ENCODE measurements around the gene KIFAP3. TPM values are rescaled to one million over a fixed set of nuclear protein-coding genes. Genes with fewer than 3 reads are reported as not detected.
A peak's percentile ranks its signal among the peaks of the same experiment; 100 is the strongest.

Gene KIFAP3
- total RNA-seq, 1 donor from 2014 or later: 30.0 TPM

GRCh38 chr1:169931795-169932231 is 142.7 kb downstream of the KIFAP3 start:
- Histone ChIP-seq H3K4me3 (no peak overlapping the region), H3K4me1 (peaks cover 9% of the 10 kb centered on the region), H3K27me3 (no peaks in the 10 kb centered on the region), H3K9me3 (no peaks in the 10 kb centered on the region), H3K27ac (no peak overlapping the region), H3K36me3 (no peaks in the 10 kb centered on the region)
- no peak for DNase-seq (ENCODE audit: extremely low spot score in 2 of 2)
- TF ChIP-seq CTCF (IDR thresholded peaks at IDR 0.05): no peak
- no peak for TF ChIP-seq POLR2A (IDR thresholded peaks at IDR 0.05)
- no peak for TF ChIP-seq POLR2AphosphoS5 (IDR thresholded peaks at IDR 0.05; ENCODE audit: insufficient read depth in 1 of 2, low read depth in 1 of 2)
- intact Hi-C loops (cut with DNase I): no loop called here

GRCh38 chr1:169929210-169929526 is 145.3 kb downstream of the KIFAP3 start:
- no peak for TF ChIP-seq CTCF (IDR thresholded peaks at IDR 0.05)
- no peak for TF ChIP-seq POLR2A (IDR thresholded peaks at IDR 0.05)
- no peak for TF ChIP-seq POLR2AphosphoS5 (IDR thresholded peaks at IDR 0.05; ENCODE audit: insufficient read depth in 1 of 2, low read depth in 1 of 2)
- Histone ChIP-seq H3K9me3 (no peaks in the 10 kb centered on the region), H3K27ac (no peak overlapping the region), H3K4me1 (peaks cover 9% of the 10 kb centered on the region), H3K4me3 (no peak overlapping the region), H3K27me3 (no peaks in the 10 kb centered on the region), H3K36me3 (peaks cover 0 to 9% of the 10 kb centered on the region in 2 donors)
- intact Hi-C loops (cut with DNase I): loop anchor here (10.0 kb wide), 1 partner anchor 956 kb away; no protein-coding TSS in a partner anchor
- DNase-seq (ENCODE audit: extremely low spot score in 2 of 2): no peak

- intact Hi-C loops (cut with DNase I): loop anchor here (10.0 kb wide), 1 partner anchor 956 kb away; no protein-coding TSS in a partner anchor
Observed at GRCh38 chr1:169928438-169929209, 145.9 kb downstream of the KIFAP3 start.

GRCh38 chr1:169925505-169926482 is 148.7 kb downstream of the KIFAP3 start:
- no peak for TF ChIP-seq POLR2A (IDR thresholded peaks at IDR 0.05)
- no peak for TF ChIP-seq POLR2AphosphoS5 (IDR thresholded peaks at IDR 0.05; ENCODE audit: insufficient read depth in 1 of 2, low read depth in 1 of 2)
- TF ChIP-seq CTCF (IDR thresholded peaks at IDR 0.05): no peak
- Histone ChIP-seq H3K27me3 (no peaks in the 10 kb centered on the region), H3K4me1 (no peaks in the 10 kb centered on the region), H3K36me3 (peaks cover 0 to 14% of the 10 kb centered on the region in 2 donors), H3K9me3 (no peaks in the 10 kb centered on the region), H3K4me3 (no peak overlapping the region), H3K27ac (no peak overlapping the region)
- intact Hi-C loops (cut with DNase I): loop anchor here (10.0 kb wide), 1 partner anchor 959 kb away; no protein-coding TSS in a partner anchor
- DNase-seq (ENCODE audit: extremely low spot score in 2 of 2): no peak

More at GRCh38 chr1:169928438-169929209, 145.9 kb downstream of the KIFAP3 start:
- Histone ChIP-seq H3K27ac (no peak overlapping the region), H3K4me1 (peaks cover 9% of the 10 kb centered on the region), H3K36me3 (peaks cover 0 to 9% of the 10 kb centered on the region in 2 donors), H3K4me3 (no peak overlapping the region), H3K9me3 (no peaks in the 10 kb centered on the region), H3K27me3 (no peaks in the 10 kb centered on the region)
- DNase-seq (ENCODE audit: extremely low spot score in 2 of 2): no peak
- TF ChIP-seq POLR2A (IDR thresholded peaks at IDR 0.05): no peak
- no peak for TF ChIP-seq POLR2AphosphoS5 (IDR thresholded peaks at IDR 0.05; ENCODE audit: insufficient read depth in 1 of 2, low read depth in 1 of 2)
- peak; percentile 38 to 71 (median 51) for TF ChIP-seq CTCF (IDR thresholded peaks at IDR 0.05)

All from vagina (tissue), 2 donors.